Parathyroid adenoma (tissue), 2 donors: ENCODE results near the gene BRIX1.
"Not testable (repeated sequence)": the region's sequence is repeated elsewhere in the genome, so short reads cannot be mapped to it uniquely, and the experiment has no call there.

Source experiments
- H2AFZ ChIP-seq: fragments of 300-600 bp; sonication (generic); one replicate; pipeline ENCODE4 v1.7.0; 2017; ENCODE audit warnings: antibody characterized with exemption, mild to moderate bottlenecking
- H3K27ac ChIP-seq: fragments of 300-600 bp; sonication (generic); one replicate; pipeline ENCODE4 v1.7.0; 2017
- H3K27me3 ChIP-seq: fragments of 300-600 bp; sonication (generic); one replicate; pipeline ENCODE4 v1.7.0; 2017; ENCODE audit warnings: low read length; ENCODE audit not compliant: control insufficient read depth, insufficient read depth
- H3K36me3 ChIP-seq: fragments of 300-600 bp; sonication (generic); one replicate; pipeline ENCODE4 v1.7.0; 2017; ENCODE audit warnings: low read length; ENCODE audit not compliant: control insufficient read depth, insufficient read depth
- H3K4me1 ChIP-seq: fragments of 300-600 bp; sonication (generic); one replicate; pipeline ENCODE4 v1.7.0; 2017; ENCODE audit warnings: control low read depth
- H3K4me2 ChIP-seq: fragments of 300-600 bp; sonication (generic); one replicate; pipeline ENCODE4 v1.7.0; 2017; ENCODE audit warnings: low read length
- H3K4me3 ChIP-seq: fragments of 300-600 bp; sonication (generic); one replicate; pipeline ENCODE4 v1.7.0; 2017; ENCODE audit warnings: low read depth, low read length
- H3K79me2 ChIP-seq: fragments of 300-600 bp; sonication (generic); one replicate; pipeline ENCODE4 v1.7.0; 2017; ENCODE audit warnings: control low read depth
- H3K9ac ChIP-seq: fragments of 300-600 bp; sonication (generic); one replicate; pipeline ENCODE4 v1.7.0; 2017; ENCODE audit warnings: mild to moderate bottlenecking
- H3K9me3 ChIP-seq: fragments of 300-600 bp; sonication (generic); one replicate; pipeline ENCODE4 v1.7.0; 2017; ENCODE audit warnings: low read length; ENCODE audit not compliant: control insufficient read depth
- TF ChIP-seq, protein P1 (sequence below): fragments of 300-600 bp; sonication (generic); IDR thresholded peaks from one replicate; pipeline ENCODE4 v1.7.0; 2017; ENCODE audit warnings: antibody characterized with exemption, mild to moderate bottlenecking
- donor health status: primary hyperparathyroidism.

The BRIX1 gene

DNA sequence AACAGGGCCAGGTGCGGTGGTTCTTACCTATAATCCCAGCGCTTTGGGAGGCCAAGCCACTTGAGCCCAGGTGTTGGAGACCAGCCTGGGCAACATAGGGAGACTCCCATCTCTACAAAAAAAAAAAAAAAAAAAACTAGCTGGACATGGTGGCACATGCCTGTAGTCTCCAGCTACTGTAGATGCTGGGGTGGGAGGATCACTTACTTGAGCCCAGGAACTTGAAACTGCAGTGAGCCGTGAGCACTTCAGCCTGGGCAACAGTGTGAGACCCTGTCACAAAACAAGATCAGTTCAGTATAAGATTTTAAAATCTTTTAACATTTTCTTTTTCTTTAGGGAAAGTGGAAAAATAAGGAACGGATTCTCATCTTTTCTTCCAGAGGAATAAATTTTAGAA is 2.5 kb downstream of the BRIX1 start:
- no peak overlapping the region for H3K4me3 ChIP-seq
- no peaks in the 10 kb centered on the region for H3K36me3 ChIP-seq
- no peaks in the 10 kb centered on the region for H3K27me3 ChIP-seq
- H2AFZ ChIP-seq = no peak overlapping the region
- TF ChIP-seq, protein P1, sequence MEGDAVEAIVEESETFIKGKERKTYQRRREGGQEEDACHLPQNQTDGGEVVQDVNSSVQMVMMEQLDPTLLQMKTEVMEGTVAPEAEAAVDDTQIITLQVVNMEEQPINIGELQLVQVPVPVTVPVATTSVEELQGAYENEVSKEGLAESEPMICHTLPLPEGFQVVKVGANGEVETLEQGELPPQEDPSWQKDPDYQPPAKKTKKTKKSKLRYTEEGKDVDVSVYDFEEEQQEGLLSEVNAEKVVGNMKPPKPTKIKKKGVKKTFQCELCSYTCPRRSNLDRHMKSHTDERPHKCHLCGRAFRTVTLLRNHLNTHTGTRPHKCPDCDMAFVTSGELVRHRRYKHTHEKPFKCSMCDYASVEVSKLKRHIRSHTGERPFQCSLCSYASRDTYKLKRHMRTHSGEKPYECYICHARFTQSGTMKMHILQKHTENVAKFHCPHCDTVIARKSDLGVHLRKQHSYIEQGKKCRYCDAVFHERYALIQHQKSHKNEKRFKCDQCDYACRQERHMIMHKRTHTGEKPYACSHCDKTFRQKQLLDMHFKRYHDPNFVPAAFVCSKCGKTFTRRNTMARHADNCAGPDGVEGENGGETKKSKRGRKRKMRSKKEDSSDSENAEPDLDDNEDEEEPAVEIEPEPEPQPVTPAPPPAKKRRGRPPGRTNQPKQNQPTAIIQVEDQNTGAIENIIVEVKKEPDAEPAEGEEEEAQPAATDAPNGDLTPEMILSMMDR = no peak
- H3K9ac ChIP-seq = no peak overlapping the region
- peaks cover 16% of the 10 kb centered on the region for H3K79me2 ChIP-seq
- H3K27ac ChIP-seq = no peak overlapping the region
- H3K9me3 ChIP-seq = no peaks in the 10 kb centered on the region
- peaks cover 8% of the 10 kb centered on the region for H3K4me1 ChIP-seq
- no peak overlapping the region for H3K4me2 ChIP-seq

DNA sequence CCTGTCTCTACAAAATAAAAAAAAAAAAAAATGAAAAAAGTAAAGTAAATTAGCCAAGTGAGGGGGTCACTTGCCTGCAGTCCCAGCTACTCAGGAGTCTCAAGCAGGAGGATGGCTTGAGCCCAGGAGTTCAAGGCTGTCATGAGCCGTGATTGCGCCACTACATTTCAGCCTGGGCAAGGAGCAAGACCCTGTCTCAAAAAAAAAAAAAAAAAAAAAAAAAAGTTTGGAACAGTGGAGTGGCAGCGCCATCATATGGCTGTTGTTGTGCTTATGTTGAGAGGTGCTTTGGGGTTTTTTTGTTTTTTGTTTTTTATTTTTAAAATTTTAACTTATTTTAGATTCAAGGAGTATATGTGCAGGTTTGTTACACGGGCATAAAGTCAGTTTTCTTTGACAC is 3.6 kb downstream of the BRIX1 start:
- Histone ChIP-seq H3K79me2 (peaks cover 16% of the 10 kb centered on the region), H3K36me3 (no peaks in the 10 kb centered on the region), H3K4me2 (no peak overlapping the region), H3K4me3 (no peak overlapping the region), H2AFZ (no peak overlapping the region), H3K27me3 (no peaks in the 10 kb centered on the region), H3K9ac (no peak overlapping the region), H3K27ac (no peak overlapping the region), H3K9me3 (no peaks in the 10 kb centered on the region), H3K4me1 (peaks cover 8% of the 10 kb centered on the region)
- TF ChIP-seq, protein P1 = no peak

DNA sequence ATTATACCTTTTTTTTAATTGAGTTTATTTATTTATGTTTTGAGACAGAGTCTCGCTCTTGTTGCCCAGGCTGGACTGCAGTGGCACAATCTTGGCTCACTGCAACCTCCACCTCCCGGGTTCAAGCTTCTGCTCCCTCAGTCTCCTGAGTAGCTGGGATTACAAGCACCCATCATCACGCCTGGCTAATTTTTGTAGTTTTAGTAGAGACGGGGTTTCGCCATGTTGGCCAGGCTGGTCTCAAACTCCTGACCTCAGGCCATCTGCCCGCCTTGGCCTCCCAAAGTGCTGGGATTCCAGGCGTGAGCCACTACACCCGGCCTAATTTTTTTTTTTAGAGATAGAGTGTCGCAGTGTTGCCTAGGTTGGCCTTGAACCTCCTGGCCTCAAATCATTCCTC is 7.7 kb downstream of the BRIX1 start:
- not testable (repeated sequence) for H3K9me3 ChIP-seq, H3K79me2 ChIP-seq, H3K4me1 ChIP-seq, H3K36me3 ChIP-seq, H3K4me3 ChIP-seq, H3K27ac ChIP-seq, H3K9ac ChIP-seq, H3K4me2 ChIP-seq, H3K27me3 ChIP-seq, H2AFZ ChIP-seq

DNA sequence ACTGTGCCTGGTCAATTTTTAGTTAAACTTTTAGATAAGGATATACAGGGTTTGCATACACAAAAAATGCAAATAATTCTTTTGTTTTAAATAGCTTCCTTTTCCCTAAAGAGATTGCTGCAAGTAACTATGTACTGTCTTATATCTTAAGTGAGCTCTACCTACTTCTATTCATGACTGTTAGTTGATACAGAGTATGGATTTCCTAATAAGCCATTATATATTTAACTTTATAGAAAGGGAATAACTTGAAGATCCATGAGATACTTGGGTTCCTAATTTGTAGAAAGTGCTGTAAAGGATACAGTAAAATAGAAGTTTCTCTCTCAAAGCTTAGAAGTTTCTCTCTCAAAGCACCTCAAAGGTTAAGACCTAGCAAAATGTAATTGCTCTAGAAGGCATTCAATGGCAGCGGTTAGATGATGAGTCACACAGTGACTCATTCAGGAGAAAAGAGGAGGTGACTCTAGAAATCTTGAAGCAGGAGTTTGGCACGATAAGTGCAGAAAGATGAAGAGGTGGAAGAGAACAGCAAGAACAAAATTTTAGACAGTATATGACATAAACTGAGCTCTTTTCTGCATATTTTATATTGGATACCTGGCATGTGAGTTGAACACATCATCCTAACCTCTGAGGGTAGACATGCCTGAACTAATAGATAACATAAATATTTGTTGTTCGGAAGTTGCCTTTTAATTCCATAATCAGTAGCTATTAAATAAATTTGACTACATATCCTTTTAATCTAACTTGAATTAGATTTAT is 8.4 kb downstream of the BRIX1 start:
- H3K27me3 ChIP-seq = no peaks in the 10 kb centered on the region
- TF ChIP-seq, protein P1 = no peak
- no peak overlapping the region for H3K4me2 ChIP-seq
- no peaks in the 10 kb centered on the region for H3K9me3 ChIP-seq
- no peak overlapping the region for H3K9ac ChIP-seq
- no peaks in the 10 kb centered on the region for H3K36me3 ChIP-seq
- peaks cover 2% of the 10 kb centered on the region for H3K79me2 ChIP-seq
- H3K27ac ChIP-seq = no peak overlapping the region
- no peaks in the 10 kb centered on the region for H3K4me1 ChIP-seq
- no peak overlapping the region for H3K4me3 ChIP-seq
- no peak overlapping the region for H2AFZ ChIP-seq

DNA sequence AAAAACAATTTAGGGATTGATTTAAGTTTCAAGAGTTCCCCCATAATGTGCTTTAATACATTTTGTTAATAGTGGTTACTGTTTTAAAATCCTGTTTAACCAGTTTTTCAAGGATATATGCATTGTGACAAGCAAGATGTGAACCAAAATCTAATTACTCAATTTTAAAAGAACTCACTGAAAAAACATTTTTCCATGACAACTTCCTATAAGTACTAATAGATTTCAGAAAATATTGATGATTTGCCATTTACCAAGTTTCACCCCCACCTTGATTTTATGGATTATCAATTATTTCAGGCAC is 8.9 kb downstream of the BRIX1 start:
- Histone ChIP-seq H3K4me1 (no peaks in the 10 kb centered on the region), H3K27ac (no peak overlapping the region), H2AFZ (no peak overlapping the region), H3K4me3 (no peak overlapping the region), H3K4me2 (no peak overlapping the region), H3K36me3 (no peaks in the 10 kb centered on the region), H3K79me2 (peaks cover 2% of the 10 kb centered on the region), H3K9me3 (no peaks in the 10 kb centered on the region), H3K27me3 (no peaks in the 10 kb centered on the region), H3K9ac (no peak overlapping the region)
- TF ChIP-seq, protein P1 = no peak
